GM18858 (cell line): Measurements from ENCODE around the gene NDUFS4.
"Not testable (repeated sequence)": the region's sequence is repeated elsewhere in the genome, so short reads cannot be mapped to it uniquely, and the experiment has no call there.

Experiments used
- ATAC-seq: cut with Tn5 transposase; IDR thresholded peaks from one replicate; pipeline ENCODE4 v1.9.1; 2021; ENCODE audit not compliant: unreplicated experiment

The NDUFS4 gene

GRCh38 chr5:53571403-53571802 lies 11.0 kb downstream of the NDUFS4 start:
- no peak for ATAC-seq

GRCh38 chr5:53575101-53575500 lies 14.7 kb downstream of the NDUFS4 start:
- no peak for ATAC-seq

GRCh38 chr5:53575831-53576230 lies 15.4 kb downstream of the NDUFS4 start:
- no peak for ATAC-seq

- no peak for ATAC-seq
These were observed 16.2 kb downstream of the NDUFS4 start for GRCh38 chr5:53576674-53577073.

- no peak for ATAC-seq
These were observed 18.4 kb downstream of the NDUFS4 start for GRCh38 chr5:53578854-53579253.

- no peak for ATAC-seq
These were observed 20.1 kb downstream of the NDUFS4 start for GRCh38 chr5:53580547-53580946.

- no peak for ATAC-seq
These were observed 21.8 kb downstream of the NDUFS4 start for GRCh38 chr5:53582225-53582624.

- no peak for ATAC-seq
These were observed 30.3 kb downstream of the NDUFS4 start for GRCh38 chr5:53590759-53591158.

GRCh38 chr5:53594419-53594818 lies 34.0 kb downstream of the NDUFS4 start:
- no peak for ATAC-seq

GRCh38 chr5:53597894-53598293 lies 37.5 kb downstream of the NDUFS4 start:
- no peak for ATAC-seq

- ATAC-seq, result no peak
These were observed 41.1 kb downstream of the NDUFS4 start for GRCh38 chr5:53601570-53601969.

GRCh38 chr5:53603009-53603687 lies 42.7 kb downstream of the NDUFS4 start:
- ATAC-seq, result no peak

- no peak for ATAC-seq
These were observed 43.9 kb downstream of the NDUFS4 start for GRCh38 chr5:53604309-53604708.

- ATAC-seq, result no peak
These were observed 47.4 kb downstream of the NDUFS4 start for GRCh38 chr5:53607886-53608285.

- ATAC-seq, result not testable (repeated sequence)
These were observed 48.5 kb downstream of the NDUFS4 start for GRCh38 chr5:53608897-53609296.

- ATAC-seq, result no peak
These were observed 52.6 kb downstream of the NDUFS4 start for GRCh38 chr5:53613061-53613460.

- ATAC-seq, result no peak
These were observed 53.1 kb downstream of the NDUFS4 start for GRCh38 chr5:53613536-53613935.

GRCh38 chr5:53614376-53614885 lies 54.0 kb downstream of the NDUFS4 start:
- no peak for ATAC-seq

- no peak for ATAC-seq
These were observed 56.6 kb downstream of the NDUFS4 start for GRCh38 chr5:53616939-53617549.

GRCh38 chr5:53631251-53631650 lies 70.8 kb downstream of the NDUFS4 start:
- ATAC-seq, result no peak

- ATAC-seq, result no peak
These were observed 81.6 kb downstream of the NDUFS4 start for GRCh38 chr5:53642061-53642460.

GRCh38 chr5:53643445-53643844 lies 83.0 kb downstream of the NDUFS4 start:
- ATAC-seq, result no peak

GRCh38 chr5:53645078-53645477 lies 84.6 kb downstream of the NDUFS4 start:
- no peak for ATAC-seq
